Activated CD8-positive, alpha-beta memory T cell treated with anti-CD3 and anti-CD28 coated beads for 1 hour (primary cell): ENCODE measurements around the gene PCSK7.
"Not testable (repeated sequence)": the region's sequence is repeated elsewhere in the genome, so short reads cannot be mapped to it uniquely, and the experiment has no call there.

Source experiments
- DNase-seq, 2 donors: peaks; one replicate each; pipeline ENCODE4 v3.0.0-alpha.2; 2020; ENCODE audit warnings: low read depth in 1 of 2; ENCODE audit errors: extremely low read depth in 1 of 2

Gene PCSK7

GRCh38 chr11:117218133-117218915 lies 13.5 kb downstream of the PCSK7 start:
- no peak for DNase-seq

DNA sequence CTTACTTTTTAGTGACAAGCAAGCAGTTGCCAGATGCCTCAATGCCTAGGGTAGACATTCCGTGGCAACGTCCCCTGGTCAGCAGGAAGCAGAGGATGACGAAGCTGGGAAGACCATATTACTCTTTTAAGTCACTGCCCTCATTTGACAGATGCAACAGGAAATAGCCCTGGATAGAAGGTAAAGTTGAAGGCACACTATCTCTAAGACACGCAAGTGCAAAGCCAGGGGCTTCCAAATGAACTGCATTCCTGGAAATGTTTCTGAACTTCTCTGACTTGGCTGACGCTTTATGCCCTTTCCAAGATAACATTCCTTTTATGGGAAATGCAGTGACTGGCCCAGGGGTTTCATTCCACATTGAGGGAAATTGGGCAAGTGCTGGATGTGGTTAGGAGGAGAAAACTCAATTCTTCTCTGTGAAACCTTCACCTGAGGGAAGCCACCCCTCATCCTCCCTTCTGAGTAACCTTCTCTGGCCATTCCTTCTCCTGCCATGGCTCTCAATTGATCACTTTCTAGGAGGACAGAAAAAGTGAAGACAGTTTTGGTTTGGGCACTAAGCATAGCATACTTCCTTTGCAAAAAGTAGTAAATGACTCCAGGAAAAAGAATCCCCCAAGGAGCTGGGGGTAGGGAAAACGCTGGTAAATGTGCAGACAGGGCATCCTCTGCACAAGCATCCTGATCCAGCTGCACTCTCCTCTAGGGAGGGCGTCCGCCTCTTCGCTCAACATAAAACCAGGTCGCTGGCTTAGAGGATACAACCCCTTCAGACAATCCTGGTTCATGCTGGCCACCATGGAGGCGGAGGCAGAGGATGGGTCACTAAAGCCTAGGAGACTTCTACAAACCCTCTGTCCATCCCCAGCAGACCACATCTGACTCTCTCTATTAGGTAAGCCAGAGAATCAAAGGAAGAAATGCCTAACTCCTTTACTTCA lies 14.5 kb downstream of the PCSK7 start:
- no peak for DNase-seq

DNA sequence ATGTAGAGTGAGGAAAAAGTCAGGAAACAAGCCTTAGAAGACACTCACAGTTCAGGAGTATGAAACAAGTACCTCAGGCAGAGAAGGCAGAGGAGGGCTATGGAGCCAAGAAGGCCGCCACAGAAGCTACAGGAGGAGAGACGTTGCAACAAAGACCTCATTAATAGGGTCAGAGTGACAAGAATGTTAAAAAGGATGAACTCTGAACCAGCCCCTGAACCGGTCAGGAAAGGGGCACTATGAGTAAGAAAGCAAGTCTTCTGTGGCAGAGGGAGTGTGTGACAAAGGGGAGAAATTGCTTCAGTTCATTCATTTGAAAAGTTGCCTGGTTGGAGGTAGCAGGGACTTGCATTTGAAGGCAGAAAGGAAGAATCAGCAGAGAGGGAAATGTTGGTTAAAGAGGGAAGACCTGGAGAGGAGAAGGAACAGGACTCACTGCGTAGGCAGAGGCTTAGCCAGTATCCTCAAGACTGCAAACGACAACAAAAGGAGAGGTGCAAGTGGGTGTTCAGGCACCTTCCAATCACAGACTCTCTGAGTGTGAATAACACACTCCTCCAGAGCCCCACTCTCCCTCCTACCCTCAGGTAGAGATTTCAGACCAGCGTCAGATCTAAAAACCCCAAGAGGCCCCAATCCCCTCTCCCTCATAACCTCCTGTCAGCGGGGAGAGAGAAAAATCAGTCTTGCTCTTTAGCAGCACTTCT lies 17.3 kb downstream of the PCSK7 start:
- no peak for DNase-seq

DNA sequence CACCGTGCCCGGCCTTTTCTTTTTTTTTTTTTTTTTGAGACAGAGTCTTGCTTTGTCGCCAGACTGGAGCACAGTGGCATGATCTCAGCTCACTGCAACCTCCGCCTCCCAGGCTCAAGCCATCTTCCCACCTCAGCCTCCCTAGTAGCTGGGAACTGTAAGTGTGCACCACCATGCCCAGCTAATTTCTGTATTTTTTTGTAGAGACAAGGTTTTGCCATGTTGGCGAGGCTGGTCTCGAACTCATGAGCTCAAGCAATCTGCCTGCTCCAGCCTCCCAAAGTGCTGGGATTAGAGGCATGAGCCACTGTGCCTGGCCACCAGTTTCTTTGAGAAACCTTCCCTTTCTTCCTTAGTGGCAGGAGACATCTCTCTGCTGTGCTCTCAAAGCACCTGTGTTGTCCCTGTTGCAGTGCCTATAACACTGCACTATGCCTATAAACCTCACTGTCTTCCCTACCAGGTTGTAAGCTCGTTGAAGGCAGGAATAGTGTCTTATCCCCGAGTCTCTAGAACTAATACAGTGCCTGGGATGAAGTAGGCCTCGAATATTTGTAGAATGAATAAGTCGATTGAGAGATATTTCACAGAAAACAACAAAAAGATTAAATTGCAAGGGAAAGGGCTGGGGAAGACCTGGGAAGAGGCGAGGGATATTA lies 19.0 kb downstream of the PCSK7 start:
- no peak for DNase-seq

- no peak for DNase-seq
Measured at GRCh38 chr11:117210620-117211019, 21.3 kb downstream of the PCSK7 start.

- not testable (repeated sequence) for DNase-seq
Measured at GRCh38 chr11:117209351-117210125, 22.3 kb downstream of the PCSK7 start.

DNA sequence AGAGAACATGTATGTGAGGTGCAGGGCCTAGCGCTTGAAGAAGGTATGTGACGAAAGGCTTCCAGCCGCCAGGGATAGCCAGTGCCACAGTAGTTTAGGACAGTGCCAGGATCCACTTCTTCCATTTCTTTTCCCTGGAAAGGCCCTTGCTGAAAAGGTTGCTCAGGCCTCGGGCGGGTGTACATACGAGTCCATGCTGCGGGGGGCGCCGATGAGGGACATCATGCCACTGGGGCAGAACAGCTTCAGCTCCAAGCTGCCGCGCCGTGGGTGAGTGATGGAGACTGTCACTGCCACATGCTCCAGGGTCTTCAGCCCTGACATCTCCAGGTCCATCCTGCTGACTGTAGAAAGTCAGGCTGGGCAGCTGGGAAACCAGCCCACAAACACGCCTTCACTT lies 23.2 kb downstream of the PCSK7 start:
- DNase-seq = not testable (repeated sequence)

- DNase-seq = not testable (repeated sequence)
Measured at GRCh38 chr11:117207481-117207880, 24.4 kb downstream of the PCSK7 start.

DNA sequence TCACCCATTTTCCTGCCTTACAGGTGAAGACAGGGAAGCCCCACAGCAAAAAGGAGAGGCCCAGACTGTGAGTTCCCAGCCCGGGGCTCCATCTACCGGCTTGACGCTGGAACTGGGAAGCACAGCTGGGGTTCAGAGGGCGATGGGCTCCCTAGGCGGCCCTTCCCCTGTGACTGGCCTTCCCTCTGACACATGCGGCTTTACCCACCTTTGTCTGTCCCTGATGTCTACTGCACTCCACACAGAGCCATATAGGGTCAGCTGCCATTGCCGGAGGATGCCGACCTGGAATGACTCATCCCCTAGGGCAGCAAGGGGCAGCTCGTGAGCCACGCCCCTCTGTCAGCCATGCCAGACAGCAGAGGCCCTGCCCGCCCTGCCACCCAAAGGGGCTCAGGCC lies 25.0 kb downstream of the PCSK7 start:
- not testable (repeated sequence) for DNase-seq

DNA sequence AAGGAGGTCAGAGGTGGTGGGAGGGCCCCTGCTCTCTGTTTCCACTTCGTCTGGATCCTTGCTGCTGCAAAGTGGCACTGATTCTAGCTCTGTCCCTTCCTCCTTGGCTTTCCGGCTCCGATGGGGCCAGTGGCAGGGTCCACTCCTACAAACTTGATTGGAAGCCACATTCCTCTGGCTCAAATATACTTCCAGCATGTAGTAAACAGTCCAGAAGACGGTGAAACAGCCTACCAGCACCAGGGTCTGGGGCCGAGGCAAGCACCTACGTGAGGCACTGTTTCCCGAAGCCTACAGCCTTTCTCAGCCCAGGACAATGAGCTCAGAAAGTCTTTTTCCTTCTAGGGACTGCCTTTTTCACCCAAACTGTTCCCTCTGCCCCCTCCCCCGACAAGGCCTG lies 25.8 kb downstream of the PCSK7 start:
- not testable (repeated sequence) for DNase-seq

DNA sequence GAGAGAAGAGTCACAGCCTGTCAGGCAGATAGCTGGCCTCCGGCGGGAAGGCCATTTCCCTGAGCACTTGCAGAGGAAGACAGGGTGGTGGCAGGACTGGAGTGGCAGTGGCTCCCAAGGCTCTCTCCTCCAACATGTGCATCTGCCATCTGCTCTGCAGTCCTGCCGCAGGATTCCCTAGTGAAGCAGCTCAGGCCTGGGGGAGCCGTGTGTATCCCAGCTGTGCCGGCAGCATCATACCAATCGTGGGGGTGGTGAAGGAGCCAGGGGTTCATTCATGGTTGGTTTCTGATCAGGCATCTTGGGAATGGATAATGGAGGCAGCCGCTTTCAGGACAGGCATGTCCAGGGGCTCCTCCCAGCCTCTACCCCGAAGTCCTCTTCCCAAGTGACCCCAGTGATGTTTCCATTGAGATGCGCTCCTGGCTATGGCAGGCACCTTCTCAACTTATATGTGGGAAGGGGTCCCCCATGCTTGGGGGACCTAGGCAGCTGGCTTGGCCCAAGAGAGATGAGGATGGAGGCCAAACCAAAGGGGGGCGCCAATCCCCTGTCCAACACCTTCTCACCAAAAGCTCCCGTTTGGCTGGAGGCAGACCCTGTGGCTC lies 26.6 kb downstream of the PCSK7 start:
- DNase-seq = no peak

GRCh38 chr11:117204283-117205080 lies 27.4 kb downstream of the PCSK7 start:
- DNase-seq = no peak

DNA sequence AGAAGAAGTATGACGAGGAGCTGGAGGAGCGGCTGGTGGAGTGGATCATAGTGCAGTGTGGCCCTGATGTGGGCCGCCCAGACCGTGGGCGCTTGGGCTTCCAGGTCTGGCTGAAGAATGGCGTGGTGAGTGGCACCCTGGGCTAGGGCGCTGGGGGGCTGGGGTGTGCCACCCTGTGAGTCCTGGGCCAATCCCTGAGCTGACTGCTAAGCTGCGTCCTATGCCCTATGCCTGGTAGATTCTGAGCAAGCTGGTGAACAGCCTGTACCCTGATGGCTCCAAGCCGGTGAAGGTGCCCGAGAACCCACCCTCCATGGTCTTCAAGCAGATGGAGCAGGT lies 28.8 kb downstream of the PCSK7 start:
- DNase-seq = no peak

- DNase-seq = no peak
Measured at GRCh38 chr11:117202386-117203068, 29.3 kb downstream of the PCSK7 start.

- no peak for DNase-seq
Measured at GRCh38 chr11:117201658-117202305, 30.1 kb downstream of the PCSK7 start.

- no peak for DNase-seq
Measured at GRCh38 chr11:117200813-117201657, 30.8 kb downstream of the PCSK7 start.
